SK-N-SH (cell line): ENCODE results near the gene HSPA14. TPM values are rescaled to one million over a fixed set of nuclear protein-coding genes. Genes with fewer than 3 reads are reported as not detected.

ENCODE experiments used
- CTCF ChIA-PET: fragments of 300-600, 350-600 bp; formaldehyde crosslinking; extraction: SDS; loops from one replicate; lab custom pipeline; 2021; lab: Yijun Ruan, JAX
- POLR2A ChIA-PET: fragments of 350-600 bp; sonication (Branson Sonifier 250); formaldehyde crosslinking; extraction: SDS; loops from one replicate; lab custom pipeline; 2020; ENCODE audit warnings: antibody characterized with exemption, inconsistent platforms; lab: Yijun Ruan, JAX
- DNase-seq: peaks from one replicate; pipeline ENCODE4 v3.0.0; 2012
- H2AFZ ChIP-seq: fragments of 200-600 bp; sonication (generic); 2 replicates; pipeline ENCODE4 v1.8.1; 2016; ENCODE audit warnings: antibody characterized with exemption, mild to moderate bottlenecking, low read depth
- H3F3A ChIP-seq: fragments of 200-600 bp; sonication (generic); replicated peaks from 2 replicates; pipeline ENCODE3; 2016; ENCODE audit warnings: antibody characterized with exemption, mild to moderate bottlenecking; ENCODE audit not compliant: insufficient read depth
- H3K27ac ChIP-seq, 2 experiments: fragments of 200-500 bp in 1 of 2; fragments of 200-600 bp in 1 of 2; sonication (Bioruptor generic) in 1 of 2; sonication (generic), shearing (Covaris generic) in 1 of 2; 2 replicates each; pipeline versions ENCODE4 v1.5.1 to v1.6.1; 2014 to 2016; ENCODE audit warnings: low read depth in 2 of 2, inconsistent platforms in 1 of 2, low read length in 1 of 2, mild to moderate bottlenecking in 1 of 2, mixed read lengths in 1 of 2
- H3K27me3 ChIP-seq: fragments of 200-600 bp; sonication (generic), shearing (Covaris generic); 2 replicates; pipeline ENCODE4 v1.6.1; 2016; ENCODE audit warnings: mixed run types; ENCODE audit not compliant: insufficient read depth
- H3K36me3 ChIP-seq, 2 experiments: fragments of 200-500 bp in 1 of 2; fragments of 200-600 bp in 1 of 2; sonication (Bioruptor generic) in 1 of 2; sonication (generic) in 1 of 2; replicated peaks in 1 of 2; 2 replicates each; pipeline versions ENCODE3 to v1.5.1; 2014 to 2016; ENCODE audit warnings: low read length in 1 of 2, mild to moderate bottlenecking in 1 of 2; ENCODE audit not compliant: insufficient read depth in 2 of 2, control insufficient read depth in 1 of 2
- H3K4me1 ChIP-seq, 2 experiments: fragments of 200-500 bp in 1 of 2; fragments of 200-600 bp in 1 of 2; sonication (Bioruptor generic) in 1 of 2; sonication (generic), shearing (Covaris generic) in 1 of 2; 2 replicates each; pipeline versions ENCODE4 v1.5.1 to v1.6.1; 2014 to 2016; ENCODE audit warnings: low read depth in 1 of 2, low read length in 1 of 2, mixed run types in 1 of 2; ENCODE audit not compliant: insufficient read depth in 2 of 2, control insufficient read depth in 1 of 2
- H3K4me2 ChIP-seq: fragments of 200-600 bp; sonication (generic), shearing (Covaris generic); 2 replicates; pipeline ENCODE4 v1.6.1; 2017; ENCODE audit warnings: mixed run types
- H3K4me3 ChIP-seq, 2 experiments: fragments of 200-500 bp in 1 of 2; fragments of 200-600 bp in 1 of 2; sonication (Bioruptor generic) in 1 of 2; sonication (generic), shearing (Covaris generic) in 1 of 2; 2 replicates each; pipeline versions ENCODE4 v1.5.1 to v1.8.1; 2014 to 2016; ENCODE audit warnings: low read depth in 2 of 2, inconsistent platforms in 1 of 2, low read length in 1 of 2, mild to moderate bottlenecking in 1 of 2, mixed read lengths in 1 of 2, moderate library complexity in 1 of 2
- H3K79me2 ChIP-seq: fragments of 200-600 bp; sonication (generic); 2 replicates; pipeline ENCODE4 v1.8.1; 2017; ENCODE audit warnings: mild to moderate bottlenecking; ENCODE audit not compliant: insufficient read depth
- H3K9ac ChIP-seq: fragments of 200-600 bp; sonication (generic); 2 replicates; pipeline ENCODE4 v1.6.1; 2017; ENCODE audit warnings: mixed run types
- H3K9me2 ChIP-seq: fragments of 200-600 bp; sonication (generic); 2 replicates; pipeline ENCODE4 v1.6.1; 2017; ENCODE audit warnings: mixed run types
- H3K9me3 ChIP-seq: fragments of 200-600 bp; sonication (generic); 2 replicates; pipeline ENCODE4 v1.6.1; 2017; ENCODE audit warnings: mixed run types, mild to moderate bottlenecking, moderate library complexity
- H4K20me1 ChIP-seq: fragments of 200-600 bp; sonication (generic); 2 replicates; pipeline ENCODE4 v1.6.1; 2017; ENCODE audit warnings: mild to moderate bottlenecking, mixed run types; ENCODE audit not compliant: insufficient read depth
- CTCF ChIP-seq: fragments of 200-600 bp; sonication (generic); IDR thresholded peaks from 2 replicates; pipeline ENCODE4 v1.6.1; 2017; ENCODE audit warnings: antibody characterized with exemption, mild to moderate bottlenecking, moderate library complexity
- ELF1 ChIP-seq: IDR thresholded peaks from 2 replicates; pipeline ENCODE4 v1.4.0; 2012
- EZH2phosphoT487 ChIP-seq: fragments of 200-600 bp; sonication (generic); IDR thresholded peaks from 2 replicates; pipeline ENCODE4 v1.6.1; 2017; ENCODE audit warnings: low read depth, mixed run types, mild to moderate bottlenecking, antibody characterized with exemption, moderate library complexity, borderline replicate concordance
- FOXJ3 ChIP-seq: sonication (generic); formaldehyde crosslinking; IDR thresholded peaks from 2 replicates; pipeline ENCODE4 v1.5.1; 2020; ENCODE audit warnings: mild to moderate bottlenecking, missing genetic modification reagents
- GABPA ChIP-seq: IDR thresholded peaks from 2 replicates; pipeline ENCODE4 v1.4.0; 2012; ENCODE audit warnings: low read depth, mild to moderate bottlenecking
- GATA2 ChIP-seq: sonication (generic); formaldehyde crosslinking; IDR thresholded peaks from 2 replicates; pipeline ENCODE4 v1.5.0; 2020; ENCODE audit warnings: mild to moderate bottlenecking, missing genetic modification reagents
- IRF3 ChIP-seq: fragments of 150-350 bp; IDR thresholded peaks from 2 replicates; pipeline ENCODE4 v1.6.1; 2016; ENCODE audit warnings: mild to moderate bottlenecking, low read depth, low read length
- MAX ChIP-seq: IDR thresholded peaks from 2 replicates; pipeline ENCODE4 v1.4.0; 2012; ENCODE audit warnings: low read depth
- MXI1 ChIP-seq: IDR thresholded peaks from 2 replicates; pipeline ENCODE4 v1.6.1; 2012; ENCODE audit warnings: mild to moderate bottlenecking, low read depth, low read length, improper control_type of control experiment
- NRF1 ChIP-seq: IDR thresholded peaks from 2 replicates; pipeline ENCODE4 v1.6.1; 2012; ENCODE audit warnings: low read depth, mild to moderate bottlenecking, low read length
- PBX3 ChIP-seq: IDR thresholded peaks from 2 replicates; pipeline ENCODE4; 2012
- POLR2AphosphoS5 ChIP-seq: IDR thresholded peaks from 2 replicates; pipeline ENCODE4 v1.6.1; 2012; ENCODE audit warnings: low read depth, low read length
- RAD21 ChIP-seq: IDR thresholded peaks from 2 replicates; pipeline ENCODE4 v1.6.1; 2012; ENCODE audit warnings: mild to moderate bottlenecking, low read length
- RFX5 ChIP-seq: IDR thresholded peaks from 2 replicates; pipeline ENCODE4 v1.6.1; 2012; ENCODE audit warnings: mild to moderate bottlenecking, improper control_type of control experiment, low read length
- RXRA ChIP-seq: IDR thresholded peaks from 2 replicates; pipeline ENCODE4 v1.4.0; 2012; ENCODE audit warnings: low read depth, mild to moderate bottlenecking, borderline replicate concordance
- SMC3 ChIP-seq: IDR thresholded peaks from 2 replicates; pipeline ENCODE4 v1.6.1; 2012; ENCODE audit warnings: low read depth, low read length, improper control_type of control experiment
- USF2 ChIP-seq: fragments of 150-350 bp; IDR thresholded peaks from 2 replicates; pipeline ENCODE4 v1.6.1; 2017; ENCODE audit warnings: antibody characterized with exemption, low read length, low read depth, borderline replicate concordance
- YY1 ChIP-seq: IDR thresholded peaks from 2 replicates; pipeline ENCODE4 v1.4.0; 2012; ENCODE audit warnings: low read depth, mild to moderate bottlenecking
- ZBTB33 ChIP-seq: IDR thresholded peaks from 2 replicates; pipeline ENCODE4 v1.4.0; 2012; ENCODE audit warnings: low read depth, borderline replicate concordance
- WGBS: methylation state at CpG from one replicate; pipeline ENCODE4 v1.1.6; 2017; ENCODE audit warnings: low lambda C conversion rate; 5-methylcytosine and 5-hydroxymethylcytosine counted together
- polyA plus RNA-seq, 3 experiments: library from polyadenylated mRNA; depleted of rRNA; stranded (reverse); fragments of >200 nt; gene quantifications; 2 replicates each; pipeline ENCODE4 v1.2.3, GENCODE V29; 2012

The HSPA14 gene
- polyA plus RNA-seq, 1 of the 3 experiments (the other 2 are of a cell fraction) = 8.8 TPM

- Histone ChIP-seq H2AFZ (no peak overlapping the region), H3K79me2 (peaks cover 91% of the 10 kb centered on the region), H3K9me2 (no peaks in the 10 kb centered on the region), H3K9ac (no peak overlapping the region), H3K27ac (no peak overlapping the region), H3K36me3 (peaks cover 10 to 24% of the 10 kb centered on the region in 2 experiments), H3F3A (no peaks in the 10 kb centered on the region), H3K4me1 (no peaks in the 10 kb centered on the region), H4K20me1 (peaks cover 10% of the 10 kb centered on the region; the same call in 1 of the 2 replicates), H3K4me3 (no peak overlapping the region), H3K27me3 (no peaks in the 10 kb centered on the region), H3K4me2 (no peak overlapping the region), H3K9me3 (no peaks in the 10 kb centered on the region)
- POLR2A ChIA-PET = interaction anchor here (1.1 kb wide), 1 partner anchor 11 kb away, joined by 3 read pairs; the partner anchor contains the start of gene SUV39H2
- CTCF ChIA-PET = interaction anchor here (1.0 to 2.9 kb wide), 6 partner anchors 8 to 353 kb away, joined by 3 to 10 read pairs (median 5); no protein-coding TSS in a partner anchor
- 100% methylated on average over 2 of the region's 2 CpGs for WGBS
- no peak for TF ChIP-seq ELF1
- no peak for TF ChIP-seq USF2
- no peak for TF ChIP-seq GABPA
- TF ChIP-seq PBX3 = no peak
- TF ChIP-seq MXI1 = no peak
- peak; percentile 45 for TF ChIP-seq CTCF
- peak; percentile 20 for DNase-seq
Measured at GRCh38 chr10:14889318-14889717, 51.2 kb downstream of the HSPA14 start.

GRCh38 chr10:14891151-14891550 is 53.0 kb downstream of the HSPA14 start:
- Histone ChIP-seq H4K20me1 (peaks cover 8% of the 10 kb centered on the region; the same call in 1 of the 2 replicates), H3K79me2 (peaks cover 91% of the 10 kb centered on the region), H2AFZ (no peak overlapping the region), H3K27ac (no peak overlapping the region), H3K27me3 (no peaks in the 10 kb centered on the region), H3K4me3 (no peak overlapping the region), H3K36me3 (peaks cover 8 to 9% of the 10 kb centered on the region in 2 experiments), H3K4me1 (no peaks in the 10 kb centered on the region), H3K9me3 (no peaks in the 10 kb centered on the region), H3K4me2 (no peak overlapping the region), H3K9ac (no peak overlapping the region), H3F3A (peaks cover 2% of the 10 kb centered on the region), H3K9me2 (no peaks in the 10 kb centered on the region)
- POLR2A ChIA-PET = no interaction called here
- no peak for DNase-seq
- CTCF ChIA-PET = interaction anchor here (1.8 to 2.9 kb wide), 2 partner anchors 12 to 354 kb away, joined by 5 to 8 read pairs; no protein-coding TSS in a partner anchor
- WGBS = 89% methylated on average over 1 of the region's 1 CpG
- TF ChIP-seq MAX = no peak
- no peak for TF ChIP-seq POLR2AphosphoS5
- no peak for TF ChIP-seq RFX5
- no peak for TF ChIP-seq EZH2phosphoT487
- TF ChIP-seq YY1 = no peak
- TF ChIP-seq MXI1 = no peak
- TF ChIP-seq NRF1 = no peak
- no peak for TF ChIP-seq IRF3
- no peak for TF ChIP-seq GATA2 (CRISPR knock-in tag)
- TF ChIP-seq ZBTB33 = no peak
- TF ChIP-seq RXRA = no peak
- TF ChIP-seq FOXJ3 (CRISPR knock-in tag) = no peak
- no peak for TF ChIP-seq RAD21
- no peak for TF ChIP-seq ELF1
- no peak for TF ChIP-seq SMC3
- TF ChIP-seq USF2 = no peak
